ENCODE data around the gene FCHO1.

The FCHO1 gene, protein sequence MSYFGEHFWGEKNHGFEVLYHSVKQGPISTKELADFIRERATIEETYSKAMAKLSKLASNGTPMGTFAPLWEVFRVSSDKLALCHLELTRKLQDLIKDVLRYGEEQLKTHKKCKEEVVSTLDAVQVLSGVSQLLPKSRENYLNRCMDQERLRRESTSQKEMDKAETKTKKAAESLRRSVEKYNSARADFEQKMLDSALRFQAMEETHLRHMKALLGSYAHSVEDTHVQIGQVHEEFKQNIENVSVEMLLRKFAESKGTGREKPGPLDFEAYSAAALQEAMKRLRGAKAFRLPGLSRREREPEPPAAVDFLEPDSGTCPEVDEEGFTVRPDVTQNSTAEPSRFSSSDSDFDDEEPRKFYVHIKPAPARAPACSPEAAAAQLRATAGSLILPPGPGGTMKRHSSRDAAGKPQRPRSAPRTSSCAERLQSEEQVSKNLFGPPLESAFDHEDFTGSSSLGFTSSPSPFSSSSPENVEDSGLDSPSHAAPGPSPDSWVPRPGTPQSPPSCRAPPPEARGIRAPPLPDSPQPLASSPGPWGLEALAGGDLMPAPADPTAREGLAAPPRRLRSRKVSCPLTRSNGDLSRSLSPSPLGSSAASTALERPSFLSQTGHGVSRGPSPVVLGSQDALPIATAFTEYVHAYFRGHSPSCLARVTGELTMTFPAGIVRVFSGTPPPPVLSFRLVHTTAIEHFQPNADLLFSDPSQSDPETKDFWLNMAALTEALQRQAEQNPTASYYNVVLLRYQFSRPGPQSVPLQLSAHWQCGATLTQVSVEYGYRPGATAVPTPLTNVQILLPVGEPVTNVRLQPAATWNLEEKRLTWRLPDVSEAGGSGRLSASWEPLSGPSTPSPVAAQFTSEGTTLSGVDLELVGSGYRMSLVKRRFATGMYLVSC

DNA sequence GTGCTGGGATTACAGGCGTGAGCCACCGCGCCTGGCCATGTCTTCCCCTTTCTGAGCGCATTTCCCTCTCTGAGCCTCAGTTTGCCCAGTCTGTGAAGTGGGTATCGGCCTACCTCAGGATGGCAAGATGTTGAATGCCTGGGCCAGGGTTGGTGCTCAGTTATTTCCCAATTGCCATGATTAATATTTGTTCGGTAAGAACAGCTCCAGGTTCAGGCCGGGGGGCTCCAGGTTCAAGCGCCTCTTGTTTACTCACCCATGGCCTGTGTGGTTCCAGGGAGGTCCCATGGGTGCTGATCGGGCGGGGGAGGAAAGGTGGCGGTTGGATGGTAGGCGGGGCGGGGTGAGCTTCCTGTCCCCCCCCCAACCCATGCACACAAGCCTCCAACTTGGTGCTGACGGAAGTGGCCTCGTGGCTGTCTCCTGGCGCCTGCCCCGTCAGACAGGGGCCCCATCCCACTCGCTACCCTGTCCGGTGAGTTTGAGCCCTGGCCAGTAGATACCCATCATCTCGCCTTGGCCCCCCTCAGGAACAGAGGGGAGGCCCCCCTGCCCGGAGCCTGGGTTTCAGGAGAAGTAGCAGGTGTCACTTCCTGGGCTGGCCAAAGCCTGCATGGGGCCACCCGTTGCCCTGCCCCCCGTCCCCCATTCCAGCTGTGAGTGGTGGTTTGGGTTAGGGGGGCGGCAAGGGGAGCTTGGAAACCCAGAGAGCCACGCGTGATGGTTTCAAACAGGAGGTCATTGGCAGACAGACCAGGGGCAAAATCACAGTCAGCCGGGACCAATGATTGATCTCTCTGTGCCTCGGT is at the start of gene FCHO1:
Gene FCHO1 (plus strand): TSS at position 375 of the 809 bp plus-strand sequence. CDS start 3,688 bp downstream, outside the sequence.
- no peak for DNase-seq (ENCODE audit: low spot score)

DNA sequence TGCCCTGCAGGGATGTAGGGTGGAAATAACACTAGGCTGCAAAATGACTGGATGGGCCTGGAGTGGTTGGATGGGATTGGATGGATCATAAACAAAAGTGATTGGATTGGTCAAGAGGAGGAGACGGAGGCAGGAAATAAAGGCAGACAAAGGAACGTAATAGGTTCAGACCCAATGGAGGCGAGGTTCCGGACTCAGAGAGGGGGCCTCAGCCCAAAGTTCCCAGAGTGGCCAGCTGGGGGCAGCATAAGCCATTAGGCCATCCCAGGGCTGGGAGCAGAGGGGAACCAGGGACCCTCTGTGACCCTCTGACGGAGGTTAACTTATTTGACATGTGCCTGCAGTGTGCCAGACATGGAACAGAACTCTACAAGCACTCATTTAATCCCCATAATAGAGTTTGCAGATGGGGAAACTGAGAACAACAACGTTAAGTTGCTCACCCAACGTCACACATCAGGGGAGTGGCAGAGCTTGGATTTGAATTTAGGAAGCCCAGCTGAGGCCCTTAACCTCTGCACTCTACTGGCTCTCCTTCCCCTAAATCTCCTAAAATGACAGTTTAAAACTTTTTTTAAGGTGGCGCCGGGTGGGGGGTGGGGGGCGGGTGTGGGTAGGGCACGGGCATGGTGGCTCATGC is 47.3 kb upstream of the FCHO1 start:
- peak; percentile 55 for DNase-seq (ENCODE audit: low spot score)

DNA sequence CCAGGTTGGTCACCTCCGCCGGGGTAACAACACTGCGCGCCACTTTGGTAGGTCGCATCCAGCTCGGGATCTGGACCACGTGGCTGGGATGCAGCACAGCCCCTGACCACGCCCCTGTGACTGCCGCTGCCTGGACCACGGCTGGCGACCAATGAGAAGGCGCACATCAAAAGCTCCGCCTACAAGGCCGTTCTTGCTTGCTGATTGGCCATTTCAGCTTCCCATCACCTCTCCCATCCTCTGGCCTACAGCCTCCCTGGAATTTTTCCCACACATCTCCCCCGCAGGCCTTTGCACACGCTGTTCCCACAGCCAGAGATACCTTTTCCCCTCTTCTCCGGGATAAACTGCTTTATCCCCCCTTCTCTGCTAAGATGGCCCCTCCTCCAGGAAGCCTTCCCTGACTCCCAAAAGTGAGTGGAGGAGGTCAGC is 44.5 kb upstream of the FCHO1 start:
- DNase-seq (ENCODE audit: low spot score) = peak; percentile 70

DNA sequence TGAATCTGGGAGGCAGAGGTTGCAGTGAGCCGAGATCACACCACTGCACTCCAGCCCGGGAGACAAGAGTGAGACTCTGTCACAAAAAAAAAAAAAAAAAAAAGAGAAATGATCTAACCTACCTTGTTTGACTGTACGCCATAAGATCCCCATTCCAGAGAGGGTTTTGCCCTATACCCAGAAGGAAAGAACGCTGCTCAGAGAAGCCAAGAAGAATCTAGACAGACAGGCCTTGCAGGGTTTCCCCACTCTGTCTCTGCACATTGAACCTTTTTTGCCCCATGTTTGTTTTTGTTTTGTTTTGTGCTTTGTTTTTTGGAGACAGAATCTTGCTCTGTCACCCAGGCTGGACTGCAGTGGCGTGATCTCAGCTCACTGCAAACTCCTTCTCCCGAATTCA is 39.4 kb upstream of the FCHO1 start:
- no peak for DNase-seq (ENCODE audit: low spot score)

DNA sequence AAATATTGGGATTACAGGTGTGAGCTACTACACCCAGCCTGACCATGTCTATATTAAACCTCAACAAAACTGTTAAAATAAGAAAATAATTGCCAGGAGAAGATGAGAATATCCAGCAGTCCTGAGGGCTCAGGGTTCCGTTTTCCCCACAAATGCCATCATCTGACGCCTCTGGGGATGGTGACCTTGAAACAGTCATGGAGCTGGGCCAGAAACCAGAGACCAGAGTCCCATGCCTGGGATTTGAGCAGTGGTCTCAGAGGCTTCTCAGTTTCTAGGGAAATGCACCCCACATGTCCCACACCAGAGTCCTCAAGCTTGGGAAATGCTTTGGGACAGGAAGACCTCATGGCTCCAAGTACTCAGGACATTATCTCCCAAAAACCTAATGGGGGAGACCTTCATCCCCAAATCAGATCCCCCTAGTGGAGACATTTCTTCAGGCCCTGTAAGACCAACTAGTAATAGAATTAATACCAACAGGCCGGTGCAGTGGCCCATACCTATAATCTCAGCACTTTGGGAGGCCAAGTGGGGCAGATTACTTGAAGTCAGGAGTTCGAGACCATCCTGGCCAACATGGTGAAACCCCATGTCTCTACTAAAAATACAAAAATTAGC is 34.9 kb upstream of the FCHO1 start:
- no peak for DNase-seq (ENCODE audit: low spot score)

DNA sequence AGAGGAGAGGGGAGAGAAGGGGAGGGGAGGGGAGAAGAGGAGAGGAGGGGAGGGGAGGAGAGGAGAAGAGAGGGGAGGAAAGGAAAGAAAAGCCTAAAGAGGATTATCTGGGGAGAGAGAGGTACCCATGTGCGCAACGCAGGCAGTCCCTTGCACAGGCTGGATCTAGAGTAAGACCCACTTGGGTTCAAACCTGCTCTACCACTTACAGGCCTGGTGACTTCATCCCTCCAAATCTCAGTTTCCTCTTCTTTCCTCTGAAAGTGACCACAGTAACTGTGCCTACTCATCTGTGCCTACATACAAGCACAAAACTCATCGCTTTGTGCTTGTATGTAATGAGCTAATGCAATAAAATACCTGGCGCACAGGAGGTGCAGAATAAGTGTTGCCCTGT is 32.7 kb upstream of the FCHO1 start:
- no peak for DNase-seq (ENCODE audit: low spot score)

DNA sequence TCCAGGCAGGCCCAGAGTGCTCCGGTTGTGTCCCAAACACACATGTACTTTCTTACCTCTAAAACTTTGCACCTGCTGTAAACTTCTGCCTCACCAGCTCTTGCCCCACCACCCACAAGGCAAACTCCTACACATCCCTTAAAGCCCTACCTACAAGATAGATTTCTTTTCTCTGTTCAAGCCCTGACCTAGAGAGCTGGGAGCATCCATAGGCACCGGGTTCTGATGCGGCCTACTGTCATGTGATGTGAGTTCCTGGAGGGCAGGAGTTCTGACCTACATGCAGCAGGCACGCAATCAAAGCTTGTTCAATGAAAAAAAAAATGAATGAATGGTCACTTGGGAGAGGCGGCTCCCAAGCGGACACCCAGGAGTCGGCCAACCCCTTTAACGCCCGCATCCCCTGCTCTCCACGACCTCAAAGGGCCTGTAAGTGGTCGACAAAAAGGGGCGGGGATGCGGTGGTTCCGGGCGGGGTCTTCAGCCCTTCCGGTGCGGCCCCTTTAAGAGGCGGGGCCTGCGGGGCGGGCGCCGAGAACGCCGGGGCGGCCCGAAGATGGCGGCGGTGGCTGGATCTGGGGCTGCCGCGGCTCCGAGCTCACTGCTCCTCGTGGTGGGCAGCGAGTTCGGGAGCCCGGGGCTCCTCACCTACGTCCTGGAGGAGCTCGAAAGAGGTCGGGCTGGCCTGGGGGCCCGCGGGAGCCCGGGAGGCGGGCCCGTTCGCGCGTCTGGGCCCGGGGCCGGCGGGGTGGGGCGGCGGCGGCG is 32.1 kb upstream of the FCHO1 start, which contains the start of gene MAP1S:
Gene MAP1S (plus strand): TSS at position 534 of the 765 bp plus-strand sequence. CDS start 23 bp downstream, at position 557.
- peak; percentile 90 for DNase-seq (ENCODE audit: low spot score)

DNA sequence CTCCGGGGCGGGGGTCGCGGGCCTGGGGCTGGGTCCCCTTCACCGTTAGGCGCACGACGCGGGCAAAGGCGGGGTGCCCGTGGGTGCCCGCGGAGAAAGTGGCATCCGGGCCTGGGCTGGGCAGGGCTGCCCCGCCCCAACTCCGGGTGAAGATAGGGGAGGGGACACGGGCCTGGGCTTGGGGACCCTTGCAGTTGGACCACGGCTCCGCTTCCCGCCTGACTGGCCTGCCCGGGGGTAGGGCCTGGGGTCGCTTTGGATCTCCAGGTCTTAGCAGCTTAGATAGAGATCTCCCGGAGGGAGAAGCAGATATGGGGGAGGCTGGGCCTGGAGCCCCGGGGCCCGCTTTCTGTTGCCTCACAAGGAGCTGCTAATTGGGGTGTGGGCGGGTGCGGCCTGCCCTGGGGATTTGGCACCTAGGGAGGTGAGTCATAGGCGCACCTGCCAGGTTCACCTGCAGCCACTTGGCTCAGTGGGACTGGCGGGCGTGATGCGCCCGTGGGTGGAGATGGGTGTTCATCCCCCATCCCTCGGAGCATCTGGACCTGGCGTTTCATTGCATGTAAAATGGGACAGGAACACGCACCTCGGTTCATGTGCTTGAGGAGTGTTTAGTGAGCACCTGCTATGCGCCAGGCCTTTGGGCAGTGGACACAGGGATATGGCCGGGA is 31.4 kb upstream of the FCHO1 start:
- DNase-seq (ENCODE audit: low spot score) = peak; percentile 25

DNA sequence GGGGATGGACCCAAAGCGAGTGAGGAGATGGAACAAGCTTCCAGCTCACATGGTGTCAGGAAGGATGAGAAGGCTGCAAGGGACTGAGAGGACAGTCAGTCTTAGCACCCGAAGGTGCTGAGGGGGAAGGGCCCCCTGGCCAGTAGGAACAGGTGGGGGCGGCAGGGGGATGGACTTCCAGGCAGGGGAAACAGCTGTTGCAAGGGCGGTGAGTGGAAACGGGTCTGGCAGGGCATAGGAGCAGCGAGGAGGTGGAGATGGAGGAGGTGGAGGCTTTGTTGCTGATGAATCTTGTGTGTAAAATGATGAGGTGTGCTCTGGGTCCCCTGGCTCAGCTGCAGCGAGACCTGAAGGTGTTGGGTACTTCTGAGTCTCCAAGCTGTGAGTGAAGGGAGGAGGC is 30.8 kb upstream of the FCHO1 start:
- DNase-seq (ENCODE audit: low spot score) = peak; percentile 26

DNA sequence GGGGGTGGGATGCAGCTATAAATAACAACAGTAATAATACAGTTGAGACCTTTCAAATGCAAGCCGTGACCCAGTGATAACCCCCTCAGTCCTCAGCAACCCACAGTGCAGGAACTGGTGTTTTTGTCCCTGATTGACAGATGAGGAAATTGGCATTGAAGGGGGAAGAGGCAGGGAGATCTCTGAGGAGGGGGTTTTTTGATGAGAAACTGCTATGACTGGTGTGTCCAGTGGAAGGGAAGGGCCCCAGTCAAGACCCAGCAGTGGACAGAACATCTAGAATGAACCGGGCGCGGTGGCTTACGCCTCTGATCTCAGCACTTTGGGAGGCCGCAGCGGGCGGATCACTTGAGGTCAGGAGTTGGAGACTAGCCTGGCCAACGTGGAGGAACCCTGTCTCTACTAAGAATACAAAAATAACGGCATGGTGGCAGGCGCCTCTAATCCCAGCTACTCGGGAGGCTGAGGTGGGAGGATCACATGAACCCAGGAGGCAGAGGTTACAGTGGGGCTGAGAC is 30.1 kb upstream of the FCHO1 start:
- DNase-seq (ENCODE audit: low spot score) = no peak

DNA sequence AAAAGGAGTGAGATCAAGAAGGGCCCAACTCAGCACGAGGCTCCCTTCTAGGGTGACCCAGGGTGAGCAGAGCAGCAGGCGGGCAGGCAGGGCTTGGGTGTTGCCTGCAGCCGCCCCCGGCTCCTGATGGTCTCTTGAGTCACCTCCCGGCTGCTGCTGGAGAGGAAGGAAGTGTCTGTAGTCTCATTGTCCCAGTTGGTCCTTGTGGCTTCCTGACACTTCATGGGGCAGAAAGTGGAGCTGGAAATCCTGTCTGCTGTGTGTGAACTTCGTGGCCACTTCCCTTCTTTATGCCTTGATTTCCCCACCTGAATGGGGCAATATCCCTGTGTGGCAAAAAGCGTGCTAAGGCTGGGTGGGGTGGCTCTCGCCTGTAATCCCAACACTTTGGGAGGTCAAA is 29.5 kb upstream of the FCHO1 start:
- peak; percentile 69 for DNase-seq (ENCODE audit: low spot score)

DNA sequence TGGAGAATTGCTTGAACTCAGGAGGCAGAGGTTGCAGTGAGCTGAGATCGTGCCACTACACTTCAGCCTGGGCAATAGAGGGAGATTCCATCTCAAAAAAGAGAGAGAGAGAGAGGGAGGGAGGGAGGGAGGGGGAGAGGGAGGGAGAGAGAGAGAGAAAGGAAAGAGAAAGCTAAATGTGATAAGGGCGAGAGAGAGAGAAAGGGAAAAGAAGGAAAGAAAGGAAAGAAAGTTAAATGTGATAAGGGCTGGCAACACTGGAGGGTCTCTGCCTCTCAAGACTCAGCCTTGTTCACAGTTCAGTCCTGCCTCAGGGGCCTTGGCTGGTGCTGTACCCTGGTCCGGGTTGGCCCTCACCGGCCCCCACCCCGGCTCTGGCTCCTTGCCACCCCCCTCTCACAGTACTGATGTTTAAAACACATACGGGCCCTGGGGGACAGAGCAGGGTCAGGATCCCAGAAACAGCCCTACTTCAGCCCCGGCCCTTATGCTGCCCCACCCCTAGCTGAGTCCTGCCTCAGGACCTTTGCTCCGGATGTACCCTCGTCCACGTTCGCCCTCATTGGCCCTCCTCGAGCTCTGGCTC is 28.5 kb upstream of the FCHO1 start:
- no peak for DNase-seq (ENCODE audit: low spot score)

DNA sequence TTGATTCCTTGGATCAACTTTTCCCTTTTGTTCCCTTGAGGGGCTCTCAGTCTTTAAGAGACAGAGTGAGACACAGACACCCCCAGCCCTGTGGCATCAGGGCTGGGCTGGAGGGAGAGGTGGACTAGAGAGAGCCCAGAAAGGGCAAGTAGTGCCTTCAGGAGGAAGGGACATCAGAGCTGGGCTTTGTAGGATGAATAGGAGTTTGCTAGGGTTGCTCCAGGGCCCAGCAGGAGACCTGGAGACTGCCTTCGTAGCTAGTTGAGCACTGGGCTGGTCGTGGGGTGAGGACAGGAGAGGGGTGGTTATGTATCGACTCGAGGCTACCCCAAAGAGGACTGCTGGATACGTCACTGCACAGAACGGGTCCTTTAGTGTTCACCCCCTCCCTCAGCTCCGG is 26.6 kb upstream of the FCHO1 start:
- no peak for DNase-seq (ENCODE audit: low spot score)

DNA sequence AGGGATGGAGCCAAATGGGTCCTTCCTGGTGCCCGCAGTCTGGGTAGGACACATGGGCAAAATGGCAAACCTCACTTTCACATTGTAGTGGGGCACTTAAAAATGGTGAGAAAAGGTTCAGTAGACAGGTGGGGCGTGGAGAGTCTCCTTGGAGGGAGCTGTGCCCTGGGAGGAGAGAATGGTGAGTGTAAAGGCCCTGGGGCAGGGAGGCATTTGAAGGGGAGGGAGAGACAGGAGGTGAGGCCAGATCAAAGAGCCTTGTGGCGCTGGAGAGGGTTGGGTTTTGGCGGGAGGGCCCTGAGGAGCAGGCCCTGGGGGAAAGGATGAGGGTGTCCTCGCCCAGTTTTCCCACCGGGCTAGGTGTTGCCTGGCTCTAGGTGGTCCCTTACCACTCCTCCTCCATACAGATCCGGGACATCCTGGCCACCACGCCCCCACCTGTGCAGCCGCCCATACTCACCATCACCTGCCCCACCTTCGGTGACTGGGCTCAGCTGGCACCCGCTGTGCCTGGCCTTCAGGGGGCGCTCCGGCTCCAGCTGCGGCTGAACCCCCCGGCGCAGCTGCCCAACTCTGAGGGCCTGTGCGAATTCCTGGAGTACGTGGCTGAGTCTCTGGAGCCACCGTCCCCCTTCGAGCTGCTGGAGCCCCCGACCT is 25.7 kb upstream of the FCHO1 start:
- DNase-seq (ENCODE audit: low spot score) = peak; percentile 13

DNA sequence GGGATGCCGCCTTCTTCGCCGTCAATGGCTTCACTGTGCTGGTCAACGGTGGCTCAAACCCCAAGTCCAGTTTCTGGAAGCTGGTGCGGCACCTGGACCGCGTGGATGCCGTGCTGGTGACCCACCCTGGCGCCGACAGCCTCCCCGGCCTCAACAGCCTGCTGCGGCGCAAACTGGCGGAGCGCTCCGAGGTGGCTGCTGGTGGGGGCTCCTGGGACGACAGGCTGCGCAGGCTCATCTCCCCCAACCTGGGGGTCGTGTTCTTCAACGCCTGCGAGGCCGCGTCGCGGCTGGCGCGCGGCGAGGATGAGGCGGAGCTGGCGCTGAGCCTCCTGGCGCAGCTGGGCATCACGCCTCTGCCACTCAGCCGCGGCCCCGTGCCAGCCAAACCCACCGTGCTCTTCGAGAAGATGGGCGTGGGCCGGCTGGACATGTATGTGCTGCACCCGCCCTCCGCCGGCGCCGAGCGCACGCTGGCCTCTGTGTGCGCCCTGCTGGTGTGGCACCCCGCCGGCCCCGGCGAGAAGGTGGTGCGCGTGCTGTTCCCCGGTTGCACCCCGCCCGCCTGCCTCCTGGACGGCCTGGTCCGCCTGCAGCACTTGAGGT is 25.0 kb upstream of the FCHO1 start:
- no peak for DNase-seq (ENCODE audit: low spot score)

DNA sequence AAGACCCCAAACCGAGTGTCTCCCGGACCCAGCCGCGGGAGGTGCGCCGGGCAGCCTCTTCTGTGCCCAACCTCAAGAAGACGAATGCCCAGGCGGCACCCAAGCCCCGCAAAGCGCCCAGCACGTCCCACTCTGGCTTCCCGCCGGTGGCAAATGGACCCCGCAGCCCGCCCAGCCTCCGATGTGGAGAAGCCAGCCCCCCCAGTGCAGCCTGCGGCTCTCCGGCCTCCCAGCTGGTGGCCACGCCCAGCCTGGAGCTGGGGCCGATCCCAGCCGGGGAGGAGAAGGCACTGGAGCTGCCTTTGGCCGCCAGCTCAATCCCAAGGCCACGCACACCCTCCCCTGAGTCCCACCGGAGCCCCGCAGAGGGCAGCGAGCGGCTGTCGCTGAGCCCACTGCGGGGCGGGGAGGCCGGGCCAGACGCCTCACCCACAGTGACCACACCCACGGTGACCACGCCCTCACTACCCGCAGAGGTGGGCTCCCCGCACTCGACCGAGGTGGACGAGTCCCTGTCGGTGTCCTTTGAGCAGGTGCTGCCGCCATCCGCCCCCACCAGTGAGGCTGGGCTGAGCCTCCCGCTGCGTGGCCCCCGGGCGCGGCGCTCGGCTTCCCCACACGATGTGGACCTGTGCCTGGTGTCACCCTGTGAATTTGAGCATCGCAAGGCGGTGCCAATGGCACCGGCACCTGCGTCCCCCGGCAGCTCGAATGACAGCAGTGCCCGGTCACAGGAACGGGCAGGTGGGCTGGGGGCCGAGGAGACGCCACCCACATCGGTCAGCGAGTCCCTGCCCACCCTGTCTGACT is 24.1 kb upstream of the FCHO1 start:
- no peak for DNase-seq (ENCODE audit: low spot score)

DNA sequence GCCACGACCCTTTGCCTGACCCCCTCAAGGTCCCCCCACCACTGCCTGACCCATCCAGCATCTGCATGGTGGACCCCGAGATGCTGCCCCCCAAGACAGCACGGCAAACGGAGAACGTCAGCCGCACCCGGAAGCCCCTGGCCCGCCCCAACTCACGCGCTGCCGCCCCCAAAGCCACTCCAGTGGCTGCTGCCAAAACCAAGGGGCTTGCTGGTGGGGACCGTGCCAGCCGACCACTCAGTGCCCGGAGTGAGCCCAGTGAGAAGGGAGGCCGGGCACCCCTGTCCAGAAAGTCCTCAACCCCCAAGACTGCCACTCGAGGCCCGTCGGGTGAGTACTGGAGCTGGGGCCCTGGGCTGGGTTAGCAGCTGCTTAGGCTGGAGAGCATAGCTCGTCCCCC is 23.4 kb upstream of the FCHO1 start:
- no peak for DNase-seq (ENCODE audit: low spot score)
